Adrenal gland (tissue), 12 donors: ENCODE measurements around the gene DOCK7. TPM values are rescaled to one million over a fixed set of nuclear protein-coding genes. Genes with fewer than 3 reads are reported as not detected.

ENCODE experiments used
- DNase-seq, 7 donors: peaks; one replicate each; pipeline ENCODE4 v3.0.0-alpha.2; 2019 to 2020
- H3K27ac ChIP-seq, 5 donors: fragments of 200-600 bp; sonication (generic) in 4 of 5; 1 replicate in 3 of 5; 2 replicates in 2 of 5; pipeline versions ENCODE4 v1.5.1 to v1.8.0; 2016 to 2020; ENCODE audit warnings: mild to moderate bottlenecking in 1 of 5
- H3K27me3 ChIP-seq: fragments of 200-600 bp; 2 replicates; pipeline ENCODE4 v1.8.0; 2021
- H3K36me3 ChIP-seq, 2 donors: fragments of 200-600 bp; replicated peaks in 1 of 2; 1 replicate in 1 of 2; 2 replicates in 1 of 2; pipeline versions ENCODE4 v1.5.1 to v1.8.0; 2018 to 2022
- H3K4me1 ChIP-seq, 2 donors: fragments of 200-600 bp; replicated peaks in 1 of 2; 1 replicate in 1 of 2; 2 replicates in 1 of 2; pipeline versions ENCODE4 v1.5.1 to v1.8.0; 2018 to 2021
- H3K4me3 ChIP-seq, 4 donors: fragments of 200-600 bp; sonication (generic) in 3 of 4; one replicate each; pipeline ENCODE4 v1.5.1; 2016 to 2018
- H3K9me3 ChIP-seq, 3 donors: fragments of 200-600 bp; sonication (generic) in 1 of 3; replicated peaks in 1 of 3; 1 replicate in 2 of 3; 2 replicates in 1 of 3; pipeline versions ENCODE4 v1.5.1 to v1.8.0; 2016 to 2021
- CTCF ChIP-seq, 6 experiments: fragments of 450-650 bp in 4 of 6; fragments of 200-600 bp in 2 of 6; sonication (generic) in 1 of 6; IDR thresholded peaks; 1 replicate in 5 of 6; 2 replicates in 1 of 6; pipeline versions ENCODE4 v1.5.1 to v1.8.0; 2016 to 2021; ENCODE audit warnings: antibody characterized with exemption in 6 of 6, mild to moderate bottlenecking in 2 of 6, moderate library complexity in 1 of 6
- POLR2A ChIP-seq, 2 donors: fragments of 450-650 bp; IDR thresholded peaks; one replicate each; pipeline ENCODE4 v1.6.1; 2017; ENCODE audit warnings: antibody characterized with exemption in 2 of 2, mild to moderate bottlenecking in 2 of 2, moderate library complexity in 1 of 2
- WGBS, 4 donors: extraction: QIAGEN DNeasy Blood & Tissue Kit in 2 of 4; methylation state at CpG; one replicate each; pipeline versions ENCODE4 v1.1.5 to v1.1.7; 2013 to 2017; 5-methylcytosine and 5-hydroxymethylcytosine counted together
- intact Hi-C, 2 donors: fragments of 100-400 bp; cut with DNase I; formaldehyde crosslinking; loops; one replicate each; pipeline versions ENCODE4 v1.14.1 to v1.15.0; 2022 to 2023
- polyA plus RNA-seq, 3 donors: library from polyadenylated mRNA; stranded (reverse); fragments of 200-250 nt in 2 of 3; fragments of 350-450 nt in 1 of 3; fragmentation: Illumina TruSeq in 1 of 3; extraction: RNeasy Lipid Tissue Mini Kit (QIAGEN cat#74804) in 1 of 3; gene quantifications; one replicate each; pipeline ENCODE4 v1.2.3, GENCODE V29; 2013 to 2014
- total RNA-seq, 9 donors: library from RNA; depleted of rRNA in 4 of 9; stranded (reverse); fragments of >200 nt in 4 of 9; fragments of 120-200 nt in 1 of 9; fragmentation: NEBNext Ultra II Directional in 1 of 9; extraction: Animal tissue kit (Norgen Biotek cat#: 25700) in 1 of 9; gene quantifications; one replicate each; pipeline versions ENCODE4 v1.1.0 to v1.2.4, GENCODE V29; 2013 to 2023
- donor health status: healthy with polysubstance abuse.
- donor health status: Bipolar disorder and iron deficiency.
- donor health status: DM: yes; HTN: yes; CAD: no.
- donor health status: DM: no; HTN: no; CAD: no.
- donor health status: DM: no; HTN: no; CAD: no.
- donor health status: DM: yes; HTN: yes; CAD: no.

The DOCK7 gene
- total and polyA plus RNA-seq, 12 donors = 4.7 to 43.0 (median 22.7) TPM

DNA sequence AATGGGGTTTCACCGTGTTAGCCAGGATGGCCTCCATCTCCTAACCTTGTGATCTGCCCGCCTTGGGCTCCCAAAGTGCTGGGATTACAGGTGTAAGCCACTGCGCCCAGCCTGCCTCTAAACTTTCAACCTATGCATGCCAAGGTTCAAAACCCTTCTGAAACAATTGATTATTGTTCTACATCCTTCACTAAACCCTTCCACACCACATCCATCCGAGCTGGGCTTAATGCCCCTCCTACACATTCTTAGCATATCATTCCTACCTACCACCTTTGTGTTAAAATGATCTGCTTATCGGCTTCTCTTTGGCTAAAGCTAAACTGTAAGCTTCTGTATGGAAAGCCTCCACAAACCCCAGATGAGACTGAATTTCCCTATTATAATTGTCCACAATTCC lies 40.8 kb upstream of the DOCK7 start:
- WGBS, 4 donors = 80 to 85% (median 83%) methylated on average over 5 of the region's 5 CpGs
- H3K4me3 ChIP-seq = no peak overlapping the region
- H3K4me1 ChIP-seq = peaks cover 0 to 18% of the 10 kb centered on the region in 2 donors
- DNase-seq = no peak
- H3K27me3 ChIP-seq = no peaks in the 10 kb centered on the region
- intact Hi-C loops = no loop called here
- H3K36me3 ChIP-seq = no peaks in the 10 kb centered on the region
- no peak overlapping the region for H3K27ac ChIP-seq
- TF ChIP-seq POLR2A (IDR thresholded peaks at IDR 0.05) (no peak), CTCF (IDR thresholded peaks at IDR 0.05) (no peak)
- no peaks in the 10 kb centered on the region for H3K9me3 ChIP-seq

DNA sequence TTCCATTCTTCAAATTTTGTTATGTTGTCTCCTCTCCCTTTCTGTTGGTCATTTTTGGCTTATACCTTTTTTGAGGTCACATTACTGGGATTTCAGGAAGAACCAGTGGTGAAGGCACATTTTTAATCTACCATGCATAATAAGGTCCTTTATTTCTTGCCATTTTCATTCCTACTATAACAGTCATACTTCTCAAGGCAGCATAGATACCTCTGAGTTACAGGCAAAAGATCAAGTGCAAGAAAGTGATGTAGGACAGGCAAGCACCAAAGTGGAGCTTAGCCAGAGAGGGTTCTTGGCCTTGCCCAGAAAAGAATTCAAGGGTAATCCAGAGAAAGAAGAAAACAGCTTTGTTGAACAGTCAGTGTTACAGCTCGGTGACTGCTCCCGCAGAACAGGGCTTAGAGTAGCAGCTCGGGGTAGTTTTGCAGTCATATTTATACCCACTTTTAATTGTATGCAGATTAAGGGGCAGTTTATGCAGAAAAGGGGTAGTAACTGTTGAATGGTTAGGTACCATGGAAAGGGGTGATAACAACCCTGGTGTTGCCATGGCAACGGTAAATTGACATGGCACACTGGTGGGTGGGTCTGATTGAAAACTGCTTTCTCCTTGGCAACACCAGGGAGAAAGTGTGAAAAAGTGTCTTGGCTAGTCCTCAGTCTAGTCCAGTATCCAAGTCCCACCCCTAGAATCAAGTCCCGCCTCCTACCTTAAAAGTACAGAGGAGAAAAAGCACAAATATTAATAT lies 39.6 kb upstream of the DOCK7 start:
- intact Hi-C loops = no loop called here
- TF ChIP-seq POLR2A (IDR thresholded peaks at IDR 0.05) (no peak), CTCF (IDR thresholded peaks at IDR 0.05) (no peak)
- Histone ChIP-seq H3K27ac (no peak overlapping the region), H3K9me3 (no peaks in the 10 kb centered on the region), H3K27me3 (no peaks in the 10 kb centered on the region), H3K4me3 (no peak overlapping the region), H3K36me3 (no peaks in the 10 kb centered on the region), H3K4me1 (peaks cover 0 to 18% of the 10 kb centered on the region in 2 donors)
- WGBS, 4 donors = 83 to 92% (median 87%) methylated on average over 5 of the region's 5 CpGs
- DNase-seq = no peak

DNA sequence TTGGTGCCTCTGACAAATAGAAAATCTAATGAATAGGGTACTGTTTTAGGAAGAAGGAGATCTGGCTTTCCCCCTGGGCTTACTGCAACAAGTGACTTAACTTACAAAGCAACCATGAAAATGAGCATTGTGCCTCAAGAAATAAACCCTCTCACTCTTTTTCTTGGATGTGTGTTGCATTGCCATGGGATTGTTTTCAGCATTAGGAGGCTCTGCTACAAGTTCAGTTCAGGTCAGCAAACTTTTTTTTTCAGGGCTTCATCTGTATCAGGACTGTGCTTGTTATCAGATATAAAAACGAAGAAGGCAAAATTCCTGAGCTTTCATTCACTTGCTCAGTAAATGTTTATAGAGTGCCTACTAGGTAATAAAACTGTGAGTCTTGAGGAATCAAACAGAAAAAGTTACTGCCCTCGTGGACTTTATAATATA lies 37.8 kb upstream of the DOCK7 start:
- H3K4me1 ChIP-seq = peaks cover 0 to 23% of the 10 kb centered on the region in 2 donors
- no peak for TF ChIP-seq CTCF (IDR thresholded peaks at IDR 0.05)
- TF ChIP-seq POLR2A (IDR thresholded peaks at IDR 0.05) = no peak

GRCh38 chr1:62725255-62725654 lies 37.1 kb upstream of the DOCK7 start:
- H3K36me3 ChIP-seq = no peaks in the 10 kb centered on the region
- H3K4me3 ChIP-seq = no peak overlapping the region
- H3K9me3 ChIP-seq = no peaks in the 10 kb centered on the region
- TF ChIP-seq CTCF (IDR thresholded peaks at IDR 0.05) (no peak), POLR2A (IDR thresholded peaks at IDR 0.05) (no peak)
- no peaks in the 10 kb centered on the region for H3K27me3 ChIP-seq
- WGBS, 4 donors = 19 to 36% (median 30%) methylated on average over 1 of the region's 1 CpG
- intact Hi-C loops = no loop called here
- no peak overlapping the region for H3K27ac ChIP-seq
- peaks cover 0 to 23% of the 10 kb centered on the region in 2 donors for H3K4me1 ChIP-seq
- DNase-seq = no peak

More for the DNA sequence above, 37.8 kb upstream of the DOCK7 start:
- intact Hi-C loops = no loop called here
- no peaks in the 10 kb centered on the region for H3K9me3 ChIP-seq
- H3K4me3 ChIP-seq = no peak overlapping the region
- DNase-seq = no peak
- no peaks in the 10 kb centered on the region for H3K27me3 ChIP-seq
- 49 to 69% (median 53%) methylated on average over 2 of the region's 2 CpGs for WGBS, 4 donors
- no peaks in the 10 kb centered on the region for H3K36me3 ChIP-seq
- no peak overlapping the region for H3K27ac ChIP-seq
